Measurements from ENCODE around the gene THSD8. TPM values are rescaled to one million over a fixed set of nuclear protein-coding genes. Genes with fewer than 3 reads are reported as not detected.
A peak's percentile ranks its signal among the peaks of the same experiment; 100 is the strongest.

The THSD8 gene
- polyA plus RNA-seq, 2 of the 4 experiments (the other 2 are of a cell fraction): 4.9 TPM; not detected in 1

- ChIA-PET POLR2A (interaction anchor here (1.5 to 6.5 kb wide), 6 partner anchors 10 to 88 kb away, joined by 3 to 122 read pairs (median 17); partner anchors contain the start of genes DNASE2 and GET3), CTCF (interaction anchor here (0.5 to 17.4 kb wide), 6 partner anchors 10 to 1651 kb away, joined by 3 to 901 read pairs (median 6); partner anchors contain the start of gene HOOK2)
- Histone ChIP-seq H3K4me1 (peaks cover 41% of the 10 kb centered on the region), H3K9me3 (no peaks in the 10 kb centered on the region), H3K4me3 (peak overlapping the region; percentile 92), H3K27ac (peak overlapping the region; percentile 96 to 99), H3K4me2 (peak overlapping the region; percentile 86)
- DNase-seq (ENCODE audit: low read depth in 1 of 2, low spot score in 1 of 2) (no peak), FAIRE-seq (no peak), ATAC-seq (no peak)
- WGBS (ENCODE audit: missing lambda C conversion rate): under 1% methylated on average over 22 of the region's 22 CpGs
- TF ChIP-seq RNF2 (IDR thresholded peaks at IDR 0.05; ENCODE audit: borderline replicate concordance, low read depth) (no peak), CHD4 (IDR thresholded peaks at IDR 0.05; ENCODE audit: borderline replicate concordance) (no peak), BHLHE40 (IDR thresholded peaks at IDR 0.05; ENCODE audit: low read depth, low read length) (no peak), RCOR1 (IDR thresholded peaks at IDR 0.05; ENCODE audit: low read depth, low read length) (no peak)
Observed at GRCh38 chr19:12792853-12793289, 9.0 kb upstream of the THSD8 start.

- peak; percentile 16 to 23; a peak in 5 of 6 replicates for ATAC-seq
- WGBS (ENCODE audit: missing lambda C conversion rate): under 1% methylated on average over 14 of the region's 81 CpGs
- Histone ChIP-seq H3K4me2 (peak overlapping the region; percentile 86), H3K4me1 (peaks cover 35% of the 10 kb centered on the region), H3K9me3 (no peaks in the 10 kb centered on the region), H3K4me3 (peak overlapping the region; percentile 92), H3K27ac (peak overlapping the region; percentile 96 to 99)
- peak; percentile 78 to 88 for DNase-seq (ENCODE audit: low read depth in 1 of 2, low spot score in 1 of 2)
- ChIA-PET CTCF (interaction anchor here (0.6 to 17.4 kb wide), 6 partner anchors 11 to 65 kb away, joined by 4 to 901 read pairs (median 18); partner anchors contain the start of genes HOOK2 and RNASEH2A), POLR2A (interaction anchor here (1.5 to 6.5 kb wide), 4 partner anchors 11 to 56 kb away, joined by 3 to 122 read pairs (median 30); partner anchors contain the start of gene GET3)
- no peak for FAIRE-seq
- TF ChIP-seq FOSL2 (IDR thresholded peaks at IDR 0.05) (no peak), FOSL2 (CRISPR knock-in tag; IDR thresholded peaks at IDR 0.05) (peak; percentile 50), REST (IDR thresholded peaks at IDR 0.05) (peak; percentile 35; the same call in 1 of the 2 replicates), HDAC2 (IDR thresholded peaks at IDR 0.05) (no peak), FOXS1 (CRISPR knock-in tag; IDR thresholded peaks at IDR 0.05) (0 out of 2 replicates have a peak, but pooled peaks have one; percentile 16), ZNF302 (CRISPR knock-in tag; IDR thresholded peaks at IDR 0.05) (no peak), MYC (IDR thresholded peaks at IDR 0.05; ENCODE audit: borderline replicate concordance, low read length) (peak; percentile 80), JUNB (IDR thresholded peaks at IDR 0.05) (no peak), TP53 (CRISPR knock-in tag; IDR thresholded peaks at IDR 0.05) (peak; percentile 98), ZC3H11A (IDR thresholded peaks at IDR 0.05) (no peak), RNF2 (IDR thresholded peaks at IDR 0.05; ENCODE audit: borderline replicate concordance, low read depth) (no peak), CBX8 (IDR thresholded peaks at IDR 0.05) (no peak), KDM1A (IDR thresholded peaks at IDR 0.05; ENCODE audit: low read depth) (no peak), MAFK (IDR thresholded peaks at IDR 0.05; ENCODE audit: partially characterized antibody) (no peak), CHD4 (IDR thresholded peaks at IDR 0.05; ENCODE audit: borderline replicate concordance) (no peak), ATOH8 (CRISPR knock-in tag; IDR thresholded peaks at IDR 0.05; ENCODE audit: low read depth) (peak; percentile 43; the same call in 1 of the 2 replicates), NR3C1 (IDR thresholded peaks at IDR 0.05) (no peak), CHD2 (IDR thresholded peaks at IDR 0.05; ENCODE audit: low read length, partially characterized antibody) (peak; percentile 72), FOSB (CRISPR knock-in tag; IDR thresholded peaks at IDR 0.05) (peak; percentile 97), EHF (CRISPR knock-in tag; IDR thresholded peaks at IDR 0.05) (peak; percentile 66), ELK1 (IDR thresholded peaks at IDR 0.05; ENCODE audit: low read depth, low read length) (peak; percentile 99), HOXA7 (CRISPR knock-in tag; IDR thresholded peaks at IDR 0.05) (peak; percentile 99), ZFP36 (IDR thresholded peaks at IDR 0.05; ENCODE audit: borderline replicate concordance, partially characterized antibody) (peak; percentile 64), GATA3 (IDR thresholded peaks at IDR 0.05; ENCODE audit: borderline replicate concordance) (peak; percentile 26; the same call in 1 of the 2 replicates), TFCP2L1 (CRISPR knock-in tag; IDR thresholded peaks at IDR 0.05) (peak; percentile 99), EP300 (IDR thresholded peaks at IDR 0.05) (0 out of 5 replicates have a peak, but pooled peaks of 1 of the 2 experiments have one; percentile 6), ESRRA (IDR thresholded peaks at IDR 0.05; ENCODE audit: borderline replicate concordance, low read length) (no peak), PBX3 (IDR thresholded peaks at IDR 0.05) (peak; percentile 79)
Observed at GRCh38 chr19:12793290-12794195, 8.3 kb upstream of the THSD8 start.

Measured in A549 (cell line).